CD4-positive, alpha-beta memory T cell (primary cell): ENCODE results near the gene CELF2. TPM values are rescaled to one million over a fixed set of nuclear protein-coding genes. Genes with fewer than 3 reads are reported as not detected.

Source experiments
- CTCF ChIA-PET: fragments of 350-600 bp; sonication (Branson Sonifier 250); formaldehyde crosslinking; loops from one replicate; lab custom pipeline; 2021; ENCODE audit warnings: inconsistent platforms; ENCODE audit not compliant: partially characterized antibody; lab: Charles Lee
- POLR2A ChIA-PET: fragments of 350-600 bp; sonication (Branson Sonifier 250); formaldehyde crosslinking; loops from one replicate; lab custom pipeline; 2021; ENCODE audit not compliant: partially characterized antibody; lab: Charles Lee
- DNase-seq, 5 donors: peaks; one replicate each; pipeline versions ENCODE4 v3.0.0 to v3.0.0-alpha.2; 2020 to 2022; ENCODE audit warnings: mixed read lengths in 1 of 5
- H3K27ac ChIP-seq: one replicate; pipeline ENCODE4 v1.7.0; 2013; ENCODE audit warnings: low read depth, low read length
- H3K27me3 ChIP-seq: 2 replicates; pipeline ENCODE4 v1.7.0; 2013; ENCODE audit warnings: mild to moderate bottlenecking, low read length, moderate library complexity; ENCODE audit not compliant: insufficient read depth
- H3K36me3 ChIP-seq: 2 replicates; pipeline ENCODE4 v1.7.0; 2013; ENCODE audit warnings: mild to moderate bottlenecking, low read length, moderate library complexity; ENCODE audit not compliant: insufficient read depth
- H3K4me1 ChIP-seq: 2 replicates; pipeline ENCODE4 v1.7.0; 2013; ENCODE audit warnings: mild to moderate bottlenecking, low read length, moderate library complexity; ENCODE audit not compliant: insufficient read depth
- H3K4me3 ChIP-seq, 2 donors: one replicate each; pipeline ENCODE4 v1.7.0; 2013; ENCODE audit warnings: low read length in 2 of 2, mild to moderate bottlenecking in 1 of 2
- H3K9me3 ChIP-seq, 2 donors: one replicate each; pipeline ENCODE4 v1.7.0; 2013; ENCODE audit warnings: low read length in 2 of 2, control low read depth in 1 of 2; ENCODE audit not compliant: control insufficient read depth in 1 of 2
- H3K27ac Mint-ChIP-seq, 7 donors: one replicate each; pipeline ENCODE4 v1.8.0; 2020 to 2021; ENCODE audit warnings: mixed read lengths in 7 of 7, mild to moderate bottlenecking in 6 of 7, inconsistent platforms in 3 of 7, moderate library complexity in 3 of 7
- H3K27me3 Mint-ChIP-seq, 2 donors: one replicate each; pipeline ENCODE4 v1.8.0; 2020 to 2021; ENCODE audit warnings: mixed read lengths in 2 of 2
- H3K36me3 Mint-ChIP-seq, 2 donors: one replicate each; pipeline ENCODE4 v1.8.0; 2020 to 2021; ENCODE audit warnings: mixed read lengths in 2 of 2, inconsistent platforms in 1 of 2, mild to moderate bottlenecking in 1 of 2
- H3K4me1 Mint-ChIP-seq, 4 donors: one replicate each; pipeline ENCODE4 v1.8.0; 2020 to 2021; ENCODE audit warnings: mixed read lengths in 4 of 4, mild to moderate bottlenecking in 1 of 4
- H3K4me3 Mint-ChIP-seq, 8 donors: one replicate each; pipeline ENCODE4 v1.8.0; 2020 to 2021; ENCODE audit warnings: mixed read lengths in 8 of 8, mild to moderate bottlenecking in 7 of 8, moderate library complexity in 6 of 8, inconsistent platforms in 3 of 8
- H3K9me3 Mint-ChIP-seq, 8 donors: one replicate each; pipeline ENCODE4 v1.8.0; 2020 to 2021; ENCODE audit warnings: mixed read lengths in 8 of 8, mild to moderate bottlenecking in 5 of 8, inconsistent platforms in 3 of 8, moderate library complexity in 1 of 8
- intact Hi-C: fragments of 100-400 bp; cut with micrococcal nuclease; formaldehyde crosslinking; loops from one replicate; pipeline ENCODE4 v1.15.1; 2023
- polyA plus RNA-seq, 2 donors: library from polyadenylated mRNA; unstranded; fragments of 300-500 nt; fragmentation: Illumina TruSeq; gene quantifications; one replicate each; pipeline ENCODE4 v1.2.3, GENCODE V29; 2021
- total RNA-seq, 2 experiments: library from RNA; stranded (reverse); gene quantifications; one replicate each; pipeline ENCODE4 v1.2.3, GENCODE V29; 2021

The CELF2 gene
- total and polyA plus RNA-seq, 4 experiments from 2014 or later = 122 to 180 (median 167) TPM

GRCh38 chr10:11227103-11227502 is 209.4 kb downstream of the CELF2 start:
- peaks cover 80 to 96% (median 91%) of the 10 kb centered on the region in 4 donors for H3K4me1 Mint-ChIP-seq
- no peaks in the 10 kb centered on the region for H3K27me3 Mint-ChIP-seq
- H3K27ac Mint-ChIP-seq = peak overlapping the region; percentile 90 to 98 (median 94)
- peak overlapping the region; percentile 58 for H3K27ac ChIP-seq
- H3K4me1 ChIP-seq = peaks cover 97% of the 10 kb centered on the region
- intact Hi-C loops = loop anchor here (2.0 kb wide), 3 partner anchors 18 to 60 kb away; no protein-coding TSS in a partner anchor
- peak in 3 of 5 donors; percentile 20 to 46 (median 29) for DNase-seq
- peaks cover 0 to 3% (median 0%) of the 10 kb centered on the region in 8 donors for H3K9me3 Mint-ChIP-seq
- ChIA-PET POLR2A (interaction anchor here (0.7 to 9.2 kb wide), 14 partner anchors 9 to 124 kb away, joined by 3 to 119 read pairs (median 10); no protein-coding TSS in a partner anchor), CTCF (interaction anchor here (0.9 to 3.1 kb wide), 8 partner anchors 10 to 530 kb away, joined by 3 to 10 read pairs (median 3); no protein-coding TSS in a partner anchor)
- H3K36me3 ChIP-seq = peaks cover 34% of the 10 kb centered on the region
- H3K4me3 ChIP-seq = peak overlapping the region in 1 of 2 donors; percentile 36
- H3K9me3 ChIP-seq = no peaks in the 10 kb centered on the region
- H3K36me3 Mint-ChIP-seq = peaks cover 57 to 93% of the 10 kb centered on the region in 2 donors
- no peaks in the 10 kb centered on the region for H3K27me3 ChIP-seq
- H3K4me3 Mint-ChIP-seq = peak overlapping the region; percentile 32 to 84 (median 74)

- DNase-seq = peak in 1 of 5 donors; percentile 39
- peaks cover 82 to 98% (median 92%) of the 10 kb centered on the region in 4 donors for H3K4me1 Mint-ChIP-seq
- Histone ChIP-seq H3K9me3 (no peaks in the 10 kb centered on the region), H3K4me1 (peaks cover 97% of the 10 kb centered on the region), H3K27ac (no peak overlapping the region), H3K4me3 (no peak overlapping the region), H3K36me3 (peaks cover 27% of the 10 kb centered on the region), H3K27me3 (no peaks in the 10 kb centered on the region)
- intact Hi-C loops = no loop called here
- no peaks in the 10 kb centered on the region for H3K27me3 Mint-ChIP-seq
- H3K36me3 Mint-ChIP-seq = peaks cover 55 to 92% of the 10 kb centered on the region in 2 donors
- POLR2A ChIA-PET = interaction anchor here (7.4 to 9.2 kb wide), 2 partner anchors 51 to 61 kb away, joined by 54 to 119 read pairs; no protein-coding TSS in a partner anchor
- CTCF ChIA-PET = no interaction called here
- H3K4me3 Mint-ChIP-seq = peak overlapping the region in 5 of 8 donors; percentile 30 to 74 (median 47)
- H3K9me3 Mint-ChIP-seq = peaks cover 0 to 3% (median 0%) of the 10 kb centered on the region in 8 donors
- H3K27ac Mint-ChIP-seq = peak overlapping the region; percentile 17 to 94 (median 81)
Observed at GRCh38 chr10:11229893-11230292, 212.2 kb downstream of the CELF2 start.

- DNase-seq = no peak
- Histone ChIP-seq H3K27ac (no peak overlapping the region), H3K9me3 (no peaks in the 10 kb centered on the region), H3K36me3 (peaks cover 27% of the 10 kb centered on the region), H3K27me3 (no peaks in the 10 kb centered on the region), H3K4me1 (peaks cover 97% of the 10 kb centered on the region), H3K4me3 (no peak overlapping the region)
- peaks cover 82 to 98% (median 92%) of the 10 kb centered on the region in 4 donors for H3K4me1 Mint-ChIP-seq
- POLR2A ChIA-PET = interaction anchor here (0.7 to 9.2 kb wide), 3 partner anchors 52 to 214 kb away, joined by 3 to 119 read pairs (median 54); no protein-coding TSS in a partner anchor
- intact Hi-C loops = no loop called here
- H3K9me3 Mint-ChIP-seq = peaks cover 0 to 3% (median 0%) of the 10 kb centered on the region in 8 donors
- no peaks in the 10 kb centered on the region for H3K27me3 Mint-ChIP-seq
- peak overlapping the region; percentile 62 to 94 (median 81) for H3K27ac Mint-ChIP-seq
- H3K36me3 Mint-ChIP-seq = peaks cover 49 to 90% of the 10 kb centered on the region in 2 donors
- peak overlapping the region in 7 of 8 donors; percentile 12 to 76 (median 39) for H3K4me3 Mint-ChIP-seq
- CTCF ChIA-PET = interaction anchor here (0.9 kb wide), 1 partner anchor 11 kb away, joined by 3 read pairs; no protein-coding TSS in a partner anchor
Observed at GRCh38 chr10:11230498-11231167, 213.0 kb downstream of the CELF2 start.

GRCh38 chr10:11231285-11231684 is 213.6 kb downstream of the CELF2 start:
- Mint-ChIP-seq H3K4me3 (peak overlapping the region in 7 of 8 donors; percentile 12 to 76 (median 39)), H3K27me3 (no peaks in the 10 kb centered on the region), H3K27ac (peak overlapping the region; percentile 31 to 94 (median 69)), H3K36me3 (peaks cover 49 to 87% of the 10 kb centered on the region in 2 donors), H3K9me3 (peaks cover 0 to 3% (median 0%) of the 10 kb centered on the region in 8 donors), H3K4me1 (peaks cover 81 to 98% (median 92%) of the 10 kb centered on the region in 4 donors)
- H3K27me3 ChIP-seq = no peaks in the 10 kb centered on the region
- DNase-seq = no peak
- H3K27ac ChIP-seq = no peak overlapping the region
- H3K36me3 ChIP-seq = peaks cover 27% of the 10 kb centered on the region
- intact Hi-C loops = no loop called here
- ChIA-PET POLR2A (interaction anchor here (0.7 to 9.2 kb wide), 5 partner anchors 21 to 454 kb away, joined by 3 to 119 read pairs (median 4); no protein-coding TSS in a partner anchor), CTCF (interaction anchor here (0.9 kb wide), 1 partner anchor 12 kb away, joined by 3 read pairs; no protein-coding TSS in a partner anchor)
- no peak overlapping the region for H3K4me3 ChIP-seq
- H3K9me3 ChIP-seq = no peaks in the 10 kb centered on the region
- peaks cover 97% of the 10 kb centered on the region for H3K4me1 ChIP-seq

- H3K4me1 ChIP-seq = peaks cover 97% of the 10 kb centered on the region
- no peak overlapping the region for H3K27ac ChIP-seq
- H3K27me3 Mint-ChIP-seq = no peaks in the 10 kb centered on the region
- H3K36me3 ChIP-seq = peaks cover 20% of the 10 kb centered on the region
- H3K27me3 ChIP-seq = no peaks in the 10 kb centered on the region
- H3K36me3 Mint-ChIP-seq = peaks cover 46 to 83% of the 10 kb centered on the region in 2 donors
- H3K4me1 Mint-ChIP-seq = peaks cover 80 to 98% (median 91%) of the 10 kb centered on the region in 4 donors
- H3K4me3 ChIP-seq = no peak overlapping the region
- peak overlapping the region; percentile 54 to 89 (median 85) for H3K27ac Mint-ChIP-seq
- ChIA-PET CTCF (interaction anchor here (1.5 kb wide), 1 partner anchor 119 kb away, joined by 5 read pairs; no protein-coding TSS in a partner anchor), POLR2A (interaction anchor here (7.4 to 9.2 kb wide), 2 partner anchors 54 to 63 kb away, joined by 54 to 119 read pairs; no protein-coding TSS in a partner anchor)
- H3K4me3 Mint-ChIP-seq = peak overlapping the region in 6 of 8 donors; percentile 14 to 69 (median 41)
- H3K9me3 Mint-ChIP-seq = no peaks in the 10 kb centered on the region
- H3K9me3 ChIP-seq = no peaks in the 10 kb centered on the region
- intact Hi-C loops = no loop called here
- peak in 1 of 5 donors; percentile 50 for DNase-seq
Observed at GRCh38 chr10:11232222-11232961, 214.7 kb downstream of the CELF2 start.

GRCh38 chr10:11234857-11235531 is 217.3 kb downstream of the CELF2 start:
- ChIA-PET POLR2A (interaction anchor here (1.0 to 6.3 kb wide), 8 partner anchors 10 to 135 kb away, joined by 3 to 51 read pairs (median 9); no protein-coding TSS in a partner anchor), CTCF (interaction anchor here (0.8 to 1.8 kb wide), 9 partner anchors 9 to 199 kb away, joined by 3 to 11 read pairs (median 3); no protein-coding TSS in a partner anchor)
- Histone ChIP-seq H3K36me3 (peaks cover 13% of the 10 kb centered on the region), H3K27me3 (no peaks in the 10 kb centered on the region), H3K9me3 (no peaks in the 10 kb centered on the region), H3K27ac (peak overlapping the region; percentile 57), H3K4me3 (no peak overlapping the region), H3K4me1 (peaks cover 97% of the 10 kb centered on the region)
- no peak for DNase-seq
- peaks cover 33 to 72% of the 10 kb centered on the region in 2 donors for H3K36me3 Mint-ChIP-seq
- no peaks in the 10 kb centered on the region for H3K9me3 Mint-ChIP-seq
- peak overlapping the region; percentile 17 to 72 (median 62) for H3K4me3 Mint-ChIP-seq
- H3K27ac Mint-ChIP-seq = peak overlapping the region; percentile 53 to 94 (median 84)
- peaks cover 78 to 83% (median 82%) of the 10 kb centered on the region in 4 donors for H3K4me1 Mint-ChIP-seq
- H3K27me3 Mint-ChIP-seq = no peaks in the 10 kb centered on the region
- intact Hi-C loops = no loop called here
